Transverse colon (tissue), 4 donors: ENCODE measurements around the gene C15orf39.

Experiments
- CTCF ChIP-seq, 5 experiments: fragments of 200-600 bp in 3 of 5; fragments of 450-650 bp in 2 of 5; sonication (generic) in 3 of 5; IDR thresholded peaks; 1 replicate in 2 of 5; 2 replicates in 3 of 5; pipeline ENCODE4 v1.5.1; 2016 to 2017; ENCODE audit warnings: antibody characterized with exemption in 5 of 5, inconsistent platforms in 3 of 5, mild to moderate bottlenecking in 2 of 5, moderate library complexity in 1 of 5
- POLR2AphosphoS5 ChIP-seq, 3 donors: sonication (generic); formaldehyde crosslinking; IDR thresholded peaks; one replicate each; pipeline ENCODE4 v1.6.1; 2016; ENCODE audit warnings: antibody characterized with exemption in 3 of 3

GRCh38 chr15:75182187-75183131 is 19.2 kb upstream of the C15orf39 start:
- TF ChIP-seq CTCF (IDR thresholded peaks at IDR 0.05): no peak
- peak in 1 of 3 donors; percentile 34 for TF ChIP-seq POLR2AphosphoS5 (IDR thresholded peaks at IDR 0.05)
